GOT3 (cell line): Measurements from ENCODE around the gene PARP3.

Experiments used
- DNase-seq: peaks from one replicate; lab custom pipeline; 2025; ENCODE audit warnings: mixed read lengths; lab: John Stamatoyannopoulos, UW

PARP3 gene

DNA sequence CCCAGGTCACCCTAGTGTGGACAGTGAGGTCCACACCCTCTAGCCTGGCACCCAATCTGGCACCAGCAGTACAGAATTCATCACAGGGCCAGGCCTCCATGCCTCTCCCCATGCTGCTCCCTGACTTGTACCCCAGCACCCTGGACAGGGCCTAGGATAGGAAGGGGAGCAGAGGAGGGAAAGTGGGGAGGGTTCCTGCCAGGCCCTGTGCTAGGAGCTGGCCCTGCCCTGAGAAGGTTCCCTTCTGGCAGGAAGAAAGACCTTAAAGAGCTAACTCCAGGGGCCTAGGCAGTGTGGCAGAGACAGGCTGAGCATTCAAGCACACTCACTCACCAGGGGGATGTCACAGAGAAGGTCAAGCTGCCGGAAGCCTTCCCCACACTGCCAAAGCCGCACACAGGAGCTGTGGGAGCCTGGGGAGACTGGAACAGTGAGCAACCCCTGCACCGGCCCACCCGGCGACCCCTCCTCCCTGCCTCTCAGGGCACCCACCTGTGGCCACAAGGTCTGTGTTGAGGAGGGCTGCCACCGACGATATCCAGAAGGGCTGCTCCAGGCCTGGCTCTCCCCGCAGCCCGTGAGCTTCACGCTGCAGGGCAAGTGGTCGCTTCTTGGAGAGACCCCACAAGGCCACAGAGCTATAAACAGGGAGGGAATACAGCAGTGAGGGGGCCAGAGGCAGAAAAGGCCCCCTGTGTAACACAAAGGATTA is 7.9 kb upstream of the PARP3 start:
- no peak for DNase-seq

- no peak for DNase-seq
Observed at GRCh38 chr3:51934991-51935885, 6.9 kb upstream of the PARP3 start.

DNA sequence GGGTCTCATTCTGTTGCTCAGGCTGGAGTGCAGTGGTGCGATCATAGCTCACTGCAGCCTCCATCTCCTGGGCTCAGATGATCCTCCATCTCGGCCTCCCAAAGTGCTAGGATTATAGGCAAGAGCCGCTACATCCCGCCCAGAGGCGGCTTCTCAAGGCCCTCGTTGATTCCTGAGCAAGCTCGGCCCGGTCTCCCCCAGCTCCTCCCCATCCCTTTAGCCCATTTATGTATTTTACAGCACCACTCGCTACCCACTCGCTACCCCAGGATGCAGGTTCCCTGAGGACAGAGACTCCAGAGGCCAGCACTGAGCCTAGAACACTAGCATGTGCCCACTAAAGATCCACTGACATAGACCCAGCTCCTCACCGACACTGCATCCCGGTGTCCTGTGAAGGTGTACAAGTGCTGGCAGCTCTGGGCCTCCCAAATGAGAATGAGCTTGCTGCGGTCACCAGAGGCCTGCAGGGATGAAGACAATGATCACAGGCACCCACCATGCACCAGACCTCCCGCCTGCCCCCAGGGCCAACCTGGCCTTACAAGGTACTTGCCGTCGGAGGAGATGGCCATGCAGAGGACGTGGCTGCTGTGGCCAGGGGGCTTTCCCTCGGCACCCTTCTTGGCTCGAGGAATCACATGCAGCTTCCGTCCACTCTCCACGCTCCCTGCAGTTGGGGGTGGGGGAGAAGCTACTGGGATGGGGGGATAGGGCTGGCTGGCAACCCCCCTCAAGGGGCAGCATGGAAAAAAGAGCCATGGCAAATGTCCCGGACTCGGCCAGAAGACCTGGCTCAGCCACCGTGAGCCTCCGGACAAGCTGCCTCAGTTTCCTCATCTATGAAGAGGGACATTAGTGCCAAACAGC is 6.0 kb upstream of the PARP3 start:
- DNase-seq: no peak

DNA sequence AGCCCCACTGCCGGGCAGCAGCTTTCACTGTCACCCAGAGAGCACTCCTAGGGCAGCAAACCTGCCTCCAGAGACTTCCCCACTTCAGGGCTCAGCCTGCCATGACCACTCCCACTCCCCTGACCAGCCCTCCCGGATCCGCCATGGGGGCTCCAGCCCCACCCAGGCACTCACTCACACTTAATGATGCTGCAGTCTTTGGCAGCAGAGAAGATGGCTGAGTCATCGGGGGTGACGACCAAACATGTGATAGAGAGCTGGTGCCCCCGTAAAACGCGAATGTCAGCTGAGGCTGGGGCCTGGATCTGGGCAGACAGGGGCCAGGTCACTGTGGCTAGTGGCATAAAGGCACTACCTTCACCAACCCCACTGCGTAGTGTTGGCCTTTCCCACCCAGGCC is 5.1 kb upstream of the PARP3 start:
- no peak for DNase-seq

- DNase-seq: no peak
Observed at GRCh38 chr3:51937611-51938450, 4.3 kb upstream of the PARP3 start.

DNA sequence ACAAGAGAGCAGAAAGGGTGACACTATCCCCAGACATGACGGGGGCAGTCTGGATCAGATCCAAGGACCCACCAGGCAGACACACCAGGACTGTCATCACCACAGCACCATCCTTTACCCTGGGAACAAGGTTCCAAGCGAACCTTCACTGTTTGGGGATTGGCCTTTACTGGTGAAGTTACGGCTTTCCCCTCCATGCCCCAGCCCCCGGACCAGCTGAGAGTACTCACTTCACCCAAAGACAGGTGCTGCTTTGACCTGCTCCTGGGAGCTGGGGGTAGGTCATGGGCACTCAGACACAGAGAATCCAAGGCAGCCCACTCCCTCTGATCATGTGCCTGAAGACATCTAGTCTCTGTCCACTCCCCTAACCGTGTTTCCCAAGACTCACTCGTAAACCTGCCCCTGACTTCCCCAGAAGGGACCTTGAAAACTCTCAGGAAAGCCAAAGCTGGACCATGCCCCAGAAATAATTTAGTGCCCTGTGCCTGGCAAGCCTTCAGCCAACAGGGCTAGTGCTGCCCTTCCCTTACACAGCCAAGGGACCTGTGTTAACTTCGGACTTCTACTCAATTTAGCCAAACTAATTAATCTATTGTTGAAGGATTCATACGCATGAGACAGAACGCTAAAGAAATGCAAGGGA is 3.3 kb upstream of the PARP3 start:
- no peak for DNase-seq

GRCh38 chr3:51940648-51941462 is 1.3 kb upstream of the PARP3 start:
- DNase-seq: no peak

DNA sequence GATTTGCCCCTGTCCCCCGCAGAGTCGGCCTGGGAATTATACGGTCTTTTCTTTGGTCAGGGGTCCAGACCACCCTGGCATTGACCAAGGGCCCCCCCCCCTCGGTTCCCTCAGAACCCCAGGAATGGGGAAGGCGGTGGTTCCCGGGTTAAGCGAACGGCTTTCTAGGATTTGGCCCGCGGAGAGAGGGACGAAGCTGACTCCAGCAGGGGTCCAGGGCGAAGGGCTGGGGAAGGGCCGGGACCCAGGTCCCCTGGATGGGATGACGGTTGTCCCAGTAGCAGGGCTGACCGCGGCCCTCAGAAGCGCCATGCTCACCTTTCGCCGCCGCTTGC is 733 bp upstream of the PARP3 start:
- no peak for DNase-seq

DNA sequence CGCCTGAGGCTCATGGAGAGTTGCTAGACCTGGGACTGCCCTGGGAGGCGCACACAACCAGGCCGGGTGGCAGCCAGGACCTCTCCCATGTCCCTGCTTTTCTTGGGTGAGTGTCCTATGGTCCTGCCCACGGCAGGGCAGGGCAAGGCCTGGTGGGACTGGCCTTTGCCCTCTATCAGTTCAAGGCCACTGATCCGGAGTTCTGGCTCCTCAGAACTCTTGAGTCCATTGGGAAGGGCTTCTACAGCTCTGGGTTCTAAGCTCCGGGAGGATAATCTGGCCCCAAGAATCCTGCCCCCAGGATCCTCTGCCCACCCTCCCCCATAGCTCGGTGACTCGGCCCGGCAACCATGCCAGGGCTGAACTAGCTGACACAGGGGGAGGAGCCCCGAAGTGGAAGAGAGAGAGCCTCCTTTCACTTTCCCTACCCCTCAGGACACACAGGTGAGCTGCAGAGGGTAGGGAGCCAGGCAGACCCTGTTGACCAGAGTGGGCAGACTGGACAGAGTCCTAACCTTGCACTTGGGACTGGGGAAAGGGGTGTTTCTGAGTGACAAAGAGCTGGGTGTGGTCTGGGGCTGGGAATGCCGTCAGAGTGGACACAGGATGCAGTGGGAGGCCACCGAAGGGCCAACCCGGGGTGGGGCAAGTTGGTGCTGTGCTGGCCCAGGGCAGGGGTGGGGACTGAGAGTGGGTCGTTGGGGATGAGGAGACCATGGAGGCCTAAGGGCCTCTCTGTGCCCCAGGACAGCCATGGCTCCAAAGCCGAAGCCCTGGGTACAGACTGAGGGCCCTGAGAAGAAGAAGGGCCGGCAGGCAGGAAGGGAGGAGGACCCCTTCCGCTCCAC is 664 bp downstream of the PARP3 start:
- DNase-seq: no peak

GRCh38 chr3:51943451-51944391 is 1.6 kb downstream of the PARP3 start:
- no peak for DNase-seq

DNA sequence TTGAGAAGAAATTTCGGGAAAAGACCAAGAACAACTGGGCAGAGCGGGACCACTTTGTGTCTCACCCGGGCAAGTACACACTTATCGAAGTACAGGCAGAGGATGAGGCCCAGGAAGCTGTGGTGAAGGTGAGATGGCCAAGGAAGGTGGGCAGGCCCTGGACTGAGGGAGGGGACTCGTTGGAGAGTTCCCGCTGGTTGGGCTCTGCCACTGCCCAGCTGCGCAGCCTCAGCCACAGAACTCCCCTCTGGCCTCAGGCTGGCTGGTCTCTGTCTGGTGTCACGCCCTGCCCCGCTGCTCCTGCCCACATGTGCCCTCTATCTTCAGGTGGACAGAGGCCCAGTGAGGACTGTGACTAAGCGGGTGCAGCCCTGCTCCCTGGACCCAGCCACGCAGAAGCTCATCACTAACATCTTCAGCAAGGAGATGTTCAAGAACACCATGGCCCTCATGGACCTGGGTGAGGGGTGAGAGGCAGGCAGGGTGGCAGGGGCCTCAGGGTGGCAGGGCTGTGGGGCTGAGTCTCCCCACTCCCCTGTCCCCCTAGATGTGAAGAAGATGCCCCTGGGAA is 2.4 kb downstream of the PARP3 start:
- no peak for DNase-seq

- no peak for DNase-seq
Observed at GRCh38 chr3:51945031-51945840, 3.1 kb downstream of the PARP3 start.

DNA sequence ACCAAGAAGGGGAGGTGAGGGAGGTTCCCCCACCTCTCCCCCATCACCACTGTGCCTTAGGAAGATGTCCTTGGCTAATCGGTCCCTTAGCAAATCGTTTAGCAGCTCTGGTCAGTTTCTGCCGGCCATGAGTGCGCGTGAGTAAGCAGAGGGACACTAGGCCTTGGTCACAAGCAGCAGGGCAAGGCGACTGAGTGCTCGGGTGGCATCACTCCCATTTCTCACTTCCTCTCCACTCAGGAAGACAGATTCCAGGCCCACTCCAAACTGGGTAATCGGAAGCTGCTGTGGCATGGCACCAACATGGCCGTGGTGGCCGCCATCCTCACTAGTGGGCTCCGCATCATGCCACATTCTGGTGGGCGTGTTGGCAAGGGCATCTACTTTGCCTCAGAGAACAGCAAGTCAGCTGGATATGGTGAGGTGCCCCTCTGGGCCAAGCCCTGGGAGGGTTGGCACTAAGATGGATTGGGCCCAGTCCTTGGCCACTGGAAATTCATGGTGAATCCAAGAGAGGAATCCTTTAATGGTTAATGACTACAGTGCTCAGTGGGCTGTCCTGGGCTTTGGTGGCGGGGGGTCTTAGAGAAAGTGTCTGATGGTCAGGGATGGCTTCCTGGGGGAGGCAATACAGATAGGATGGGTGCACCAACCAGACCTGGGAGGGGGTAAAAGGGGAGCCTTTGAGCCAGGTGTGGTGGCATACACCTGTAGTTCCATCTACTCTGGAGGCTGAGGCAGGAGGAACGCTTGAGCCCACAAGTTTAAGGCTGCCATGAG is 4.0 kb downstream of the PARP3 start:
- DNase-seq: no peak

DNA sequence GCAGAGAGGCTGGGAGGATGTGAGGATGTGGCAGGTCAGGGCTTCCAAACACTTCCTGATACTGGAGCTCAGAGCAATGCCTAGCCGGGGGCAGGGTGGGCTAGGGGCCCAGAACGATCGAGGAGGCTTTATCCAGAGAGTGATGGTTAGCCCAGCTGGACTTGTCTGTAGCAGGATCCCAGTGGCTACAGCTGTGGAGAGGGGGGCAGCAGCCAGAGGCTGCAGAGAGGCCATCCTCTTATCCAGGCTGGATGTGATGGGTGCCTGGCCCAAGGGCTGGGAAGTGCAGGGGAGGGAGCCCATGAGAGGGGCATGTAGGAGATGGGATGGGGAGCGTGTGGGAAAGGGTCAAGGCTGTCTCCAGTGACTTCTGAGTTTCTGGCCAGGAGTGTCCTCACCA is 4.6 kb downstream of the PARP3 start:
- DNase-seq: no peak

DNA sequence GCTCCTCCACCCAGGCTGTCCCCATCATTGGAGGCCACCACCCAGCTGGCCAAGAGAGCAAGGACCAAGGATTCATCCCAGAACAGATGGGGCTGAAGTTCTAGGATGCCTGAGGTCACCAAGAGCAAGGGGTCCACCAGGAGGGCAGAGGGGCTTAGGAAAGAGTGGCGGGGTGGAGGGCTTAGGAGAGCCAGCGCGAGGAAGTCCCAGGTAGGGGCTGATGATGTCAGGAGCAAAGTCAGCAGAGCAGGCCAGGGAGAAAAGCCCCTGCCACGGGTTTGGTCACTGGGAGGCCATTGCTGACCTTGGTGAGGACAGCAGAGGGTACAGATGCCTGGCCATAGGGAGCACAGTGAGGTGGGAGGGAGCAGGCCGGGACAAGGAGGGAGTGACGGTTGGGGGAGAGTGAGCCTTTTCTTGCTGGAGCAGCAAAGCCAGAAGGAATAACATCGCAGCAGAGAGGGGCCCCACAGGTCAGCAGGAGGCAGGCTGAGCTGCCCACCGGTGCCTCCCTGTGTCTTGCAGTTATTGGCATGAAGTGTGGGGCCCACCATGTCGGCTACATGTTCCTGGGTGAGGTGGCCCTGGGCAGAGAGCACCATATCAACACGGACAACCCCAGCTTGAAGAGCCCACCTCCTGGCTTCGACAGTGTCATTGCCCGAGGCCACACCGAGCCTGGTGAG is 5.2 kb downstream of the PARP3 start:
- no peak for DNase-seq
